SU-DHL-6 (cell line): ENCODE results near the gene FUT6.
"Not testable (repeated sequence)": the region's sequence is repeated elsewhere in the genome, so short reads cannot be mapped to it uniquely, and the experiment has no call there.

ENCODE experiments used
- CTCF ChIP-seq: fragments of 200-600 bp; sonication (generic); IDR thresholded peaks from one replicate; pipeline ENCODE4 v1.5.1; 2017; ENCODE audit warnings: antibody characterized with exemption, mild to moderate bottlenecking, low read length, moderate library complexity; ENCODE audit not compliant: insufficient read depth, poor library complexity, severe bottlenecking
- EZH2phosphoT487 ChIP-seq: fragments of 200-600 bp; sonication (generic), shearing (Covaris generic); conservative IDR thresholded peaks from 2 replicates; pipeline ENCODE4 v1.6.1; 2018; ENCODE audit warnings: mild to moderate bottlenecking, antibody characterized with exemption, low read length, moderate library complexity, mixed read lengths

GRCh38 chr19:5874496-5874895 is 35.0 kb upstream of the FUT6 start:
- not testable (repeated sequence) for TF ChIP-seq CTCF, EZH2phosphoT487
